ENCODE results near the gene ENDOV.
"Not testable (repeated sequence)": the region's sequence is repeated elsewhere in the genome, so short reads cannot be mapped to it uniquely, and the experiment has no call there.

Gene ENDOV

DNA sequence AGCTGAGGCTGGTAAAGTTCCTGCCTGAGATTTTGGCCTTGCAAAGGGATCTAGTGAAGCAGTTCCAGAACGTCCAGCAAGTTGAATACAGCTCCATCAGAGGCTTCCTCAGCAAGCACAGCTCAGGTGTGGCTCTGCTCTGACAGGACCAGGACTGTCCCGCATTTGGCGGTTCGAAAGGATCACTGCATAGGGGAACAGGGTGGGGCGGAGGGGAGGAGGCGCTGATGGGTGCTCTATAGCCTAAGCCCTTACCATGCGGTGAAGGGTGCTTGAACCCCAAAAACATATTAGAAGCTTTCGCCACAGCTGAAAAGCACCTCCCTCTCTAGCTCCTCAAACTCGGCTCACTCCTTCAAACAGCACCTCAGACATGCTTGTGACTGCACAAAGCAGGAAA lies 29.9 kb upstream of the ENDOV start:
- no peak for DNase-seq
- in situ Hi-C loops (cut with HindIII; ENCODE audit: low pct_ligation_motif_present, low pct_unique_long_range_greater_than_20kb, low sequenced_read_pairs): no loop called here

GRCh38 chr17:80386341-80386740 lies 28.6 kb upstream of the ENDOV start:
- in situ Hi-C loops (cut with HindIII; ENCODE audit: low pct_ligation_motif_present, low pct_unique_long_range_greater_than_20kb, low sequenced_read_pairs): no loop called here

GRCh38 chr17:80387071-80387470 lies 27.9 kb upstream of the ENDOV start:
- in situ Hi-C loops (cut with HindIII; ENCODE audit: low pct_ligation_motif_present, low pct_unique_long_range_greater_than_20kb, low sequenced_read_pairs): no loop called here
- no peak for DNase-seq

More at GRCh38 chr17:80386341-80386740, 28.6 kb upstream of the ENDOV start:
- no peak for DNase-seq

- DNase-seq: no peak
- in situ Hi-C loops (cut with HindIII; ENCODE audit: low pct_ligation_motif_present, low pct_unique_long_range_greater_than_20kb, low sequenced_read_pairs): no loop called here
Measured at GRCh38 chr17:80388175-80388574, 26.8 kb upstream of the ENDOV start.

- in situ Hi-C loops (cut with HindIII; ENCODE audit: low pct_ligation_motif_present, low pct_unique_long_range_greater_than_20kb, low sequenced_read_pairs): no loop called here
- no peak for DNase-seq
Measured at GRCh38 chr17:80388601-80389000, 26.4 kb upstream of the ENDOV start.

DNA sequence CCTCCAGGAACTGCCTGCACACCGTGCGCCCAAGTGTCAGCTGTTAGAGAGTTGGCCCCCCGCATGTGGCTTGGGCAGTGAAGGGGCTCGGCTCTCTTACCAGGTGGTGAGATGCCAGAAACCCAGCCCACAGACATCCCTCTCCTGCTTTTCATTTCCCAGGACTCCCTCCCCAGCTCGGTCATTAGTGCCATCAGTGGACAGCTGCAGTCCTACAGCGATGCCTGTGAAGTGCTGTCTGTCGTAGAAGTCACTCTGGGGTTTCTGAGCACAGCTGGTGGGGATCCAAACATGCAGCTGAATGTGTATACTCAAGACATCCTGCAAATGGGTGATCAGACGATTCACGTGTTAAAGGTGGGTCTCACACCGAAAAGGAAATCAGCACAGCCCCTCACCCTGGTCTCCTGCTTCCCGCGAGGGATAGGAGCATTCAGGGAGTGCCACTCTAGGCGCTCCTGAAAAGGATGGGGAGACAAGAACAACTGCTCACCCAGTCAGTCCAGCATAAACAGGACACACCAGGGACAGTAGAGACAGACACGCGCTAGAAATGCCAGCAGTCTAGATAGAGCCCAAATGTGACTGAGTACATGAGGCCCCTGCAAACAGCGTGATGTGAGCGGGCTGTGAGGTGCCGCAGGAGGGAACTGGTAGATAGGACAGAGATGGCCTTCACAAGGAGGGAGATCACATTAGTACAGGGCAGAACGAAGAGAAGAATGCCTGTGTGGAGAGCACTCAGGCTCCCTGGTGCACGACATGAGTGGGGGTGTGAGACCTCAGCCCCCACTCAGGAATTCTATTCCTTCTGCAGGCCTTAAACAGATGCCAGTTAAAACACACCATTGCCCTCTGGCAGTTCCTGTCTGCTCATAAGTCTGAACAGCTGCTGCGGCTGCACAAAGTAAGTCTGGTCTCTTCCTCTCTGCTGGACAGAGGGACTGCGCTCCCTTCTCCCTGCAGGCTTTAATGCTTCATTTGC lies 25.7 kb upstream of the ENDOV start:
- in situ Hi-C loops (cut with HindIII; ENCODE audit: low pct_ligation_motif_present, low pct_unique_long_range_greater_than_20kb, low sequenced_read_pairs): no loop called here
- DNase-seq: no peak

DNA sequence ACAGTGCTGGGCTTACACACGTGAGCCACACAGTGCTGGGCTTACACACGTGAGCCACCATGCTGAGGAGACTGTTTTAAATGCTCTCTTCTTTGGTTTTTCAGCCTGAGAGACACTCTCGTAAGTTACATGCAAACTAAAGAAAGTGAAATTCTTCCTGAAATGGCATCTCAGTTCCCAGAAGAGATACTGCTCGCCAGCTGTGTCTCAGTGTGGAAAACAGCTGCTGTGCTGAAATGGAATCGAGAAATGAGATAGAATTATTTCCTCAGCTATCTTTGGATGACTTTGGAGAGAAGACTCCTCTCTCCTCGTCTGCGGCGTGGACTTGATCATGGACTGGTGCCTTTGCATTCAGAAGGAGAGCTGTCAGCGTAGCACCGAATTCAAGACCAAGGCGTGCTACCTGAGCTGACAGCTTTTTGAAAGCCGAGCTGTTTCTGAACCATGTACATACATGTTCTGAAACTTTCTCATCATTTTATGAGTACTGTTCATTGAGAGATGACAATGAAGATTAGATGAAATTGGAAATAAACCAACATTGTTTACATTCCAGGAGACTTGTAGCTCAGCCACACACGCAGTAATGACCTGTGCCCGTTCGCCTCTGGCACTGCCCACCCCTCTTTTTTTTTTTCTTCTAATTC lies 21.6 kb upstream of the ENDOV start:
- in situ Hi-C loops (cut with HindIII; ENCODE audit: low pct_ligation_motif_present, low pct_unique_long_range_greater_than_20kb, low sequenced_read_pairs): no loop called here
- no peak for DNase-seq

- in situ Hi-C loops (cut with HindIII; ENCODE audit: low pct_ligation_motif_present, low pct_unique_long_range_greater_than_20kb, low sequenced_read_pairs): no loop called here
- DNase-seq: no peak
Measured at GRCh38 chr17:80393961-80394360, 21.0 kb upstream of the ENDOV start.

DNA sequence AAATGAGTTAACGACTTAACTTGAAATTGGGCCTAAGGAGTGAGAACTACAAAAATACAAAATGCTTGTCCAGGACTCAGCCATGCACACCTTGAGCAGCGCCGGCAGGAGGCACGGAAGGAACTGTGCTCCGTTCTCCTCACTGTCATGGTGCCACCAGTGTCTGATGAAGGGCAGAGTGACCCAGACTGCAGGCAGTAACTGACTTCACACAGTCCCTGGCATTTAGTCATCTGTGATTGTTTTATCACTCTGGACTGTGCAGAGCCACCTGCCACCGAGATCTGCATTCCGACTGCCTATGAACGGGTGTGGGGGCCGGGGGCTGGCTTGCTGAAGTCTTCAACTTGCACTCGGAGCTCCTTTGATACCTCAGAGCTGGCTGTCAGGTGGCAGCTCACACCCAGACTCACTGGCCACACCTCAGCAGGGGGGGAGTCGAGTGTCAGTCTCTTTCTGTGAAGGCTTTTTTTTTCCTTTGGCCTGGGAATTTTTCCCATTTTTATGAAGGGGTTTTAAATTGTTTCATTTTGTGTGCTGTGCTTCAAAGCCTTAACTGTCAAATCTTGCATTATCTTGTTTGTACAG lies 20.2 kb upstream of the ENDOV start:
- in situ Hi-C loops (cut with HindIII; ENCODE audit: low pct_ligation_motif_present, low pct_unique_long_range_greater_than_20kb, low sequenced_read_pairs): no loop called here

DNA sequence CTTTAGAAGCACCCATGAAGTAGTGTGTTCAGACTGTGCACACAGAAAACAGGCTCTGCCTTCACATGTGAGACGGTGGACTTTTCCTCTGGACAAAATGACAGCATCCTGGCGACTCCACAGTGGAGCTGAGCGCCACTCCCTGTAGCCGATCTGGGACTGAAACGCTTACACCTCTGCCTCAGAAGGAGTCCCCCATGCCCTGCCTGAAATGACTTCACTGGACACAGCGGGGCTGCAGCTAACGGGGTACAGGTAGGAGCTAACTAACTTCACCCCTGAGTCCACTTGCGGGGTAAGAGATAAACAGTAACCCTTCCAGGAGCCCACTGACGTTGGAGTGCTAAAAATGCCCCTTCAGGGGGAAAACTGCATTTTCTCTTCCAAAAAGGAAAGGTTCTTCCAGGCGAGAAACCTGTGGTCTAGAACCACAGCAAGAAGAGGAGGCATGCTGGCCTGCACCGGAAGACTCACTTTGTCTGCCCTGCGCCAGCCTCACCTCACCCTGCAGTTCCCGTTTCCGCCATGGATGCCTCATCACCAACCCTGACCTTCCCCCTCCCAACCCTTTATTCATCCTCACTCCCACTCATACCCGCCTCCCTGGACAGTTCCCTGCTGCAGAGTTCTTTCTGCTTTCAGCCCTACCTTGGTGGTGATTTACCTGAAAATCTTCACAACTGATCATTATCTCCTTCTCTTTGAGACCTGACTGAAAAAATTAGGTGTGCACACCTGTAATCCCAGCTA lies 19.4 kb upstream of the ENDOV start:
- in situ Hi-C loops (cut with HindIII; ENCODE audit: low pct_ligation_motif_present, low pct_unique_long_range_greater_than_20kb, low sequenced_read_pairs): no loop called here
- no peak for DNase-seq

More for the DNA sequence above, 20.2 kb upstream of the ENDOV start:
- no peak for DNase-seq

DNA sequence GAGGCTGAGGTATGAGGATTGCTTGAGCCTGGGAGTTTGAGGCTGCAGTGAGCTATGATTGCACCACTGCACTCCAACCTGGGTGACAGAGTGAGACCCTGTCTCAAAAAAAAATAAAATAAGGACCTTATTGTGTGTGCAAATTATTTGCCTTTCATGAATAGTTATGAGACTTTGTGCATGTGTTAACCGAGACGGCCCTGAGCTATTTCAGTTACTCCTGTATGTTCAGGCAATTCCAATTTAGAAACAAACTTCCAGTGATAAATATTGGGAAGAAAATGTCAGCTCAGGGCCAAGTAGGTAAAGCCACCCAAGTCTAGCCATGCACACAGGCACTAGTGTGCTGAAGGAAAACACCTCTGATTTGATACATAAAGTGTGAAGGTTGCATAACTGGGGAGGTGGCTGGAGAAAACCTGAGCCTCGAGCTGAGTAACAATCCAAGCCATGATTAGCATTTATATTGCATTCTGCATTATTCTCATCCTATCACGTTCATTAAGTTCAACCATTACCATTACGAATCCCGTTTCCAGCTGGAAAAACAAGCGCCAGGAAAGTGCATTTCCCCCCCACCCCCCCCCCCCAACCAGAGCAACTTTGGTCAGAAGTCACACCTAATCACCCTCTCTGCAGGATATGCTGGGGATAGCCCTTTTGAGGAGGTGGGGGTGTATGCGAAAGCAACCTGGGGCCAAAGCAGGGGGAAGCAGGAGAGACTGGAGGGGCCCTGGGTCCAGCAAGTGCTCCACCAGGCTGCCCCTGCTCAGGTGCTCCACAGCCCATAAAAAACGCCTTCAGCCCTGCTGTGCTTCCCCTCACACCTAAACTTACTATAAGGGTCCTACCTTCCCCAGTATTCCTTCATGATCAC lies 18.6 kb upstream of the ENDOV start:
- in situ Hi-C loops (cut with HindIII; ENCODE audit: low pct_ligation_motif_present, low pct_unique_long_range_greater_than_20kb, low sequenced_read_pairs): no loop called here
- DNase-seq: no peak

- in situ Hi-C loops (cut with HindIII; ENCODE audit: low pct_ligation_motif_present, low pct_unique_long_range_greater_than_20kb, low sequenced_read_pairs): no loop called here
- DNase-seq: no peak
Measured at GRCh38 chr17:80397034-80397387, 18.0 kb upstream of the ENDOV start.

DNA sequence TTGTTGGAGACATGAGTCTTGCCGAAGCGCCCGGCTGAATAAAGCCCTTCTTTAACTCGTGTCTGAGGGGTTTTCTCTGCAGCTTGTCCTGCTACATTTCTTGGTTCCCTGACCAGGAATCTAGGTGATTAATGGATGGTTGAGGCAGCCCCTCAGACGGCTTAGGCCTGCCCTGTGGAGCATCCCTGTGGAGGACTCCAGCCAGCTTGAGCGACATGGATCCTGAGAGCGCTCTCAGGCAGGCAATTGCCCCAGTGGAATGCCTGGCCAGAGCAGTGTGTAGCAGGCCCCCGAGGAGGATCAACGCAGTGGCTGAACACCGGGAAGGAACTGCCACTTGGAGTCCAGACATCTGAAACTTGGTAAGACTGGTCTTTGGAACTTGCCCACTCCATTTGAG lies 17.3 kb upstream of the ENDOV start:
- DNase-seq: no peak
- in situ Hi-C loops (cut with HindIII; ENCODE audit: low pct_ligation_motif_present, low pct_unique_long_range_greater_than_20kb, low sequenced_read_pairs): no loop called here

GRCh38 chr17:80401086-80401485 lies 13.9 kb upstream of the ENDOV start:
- DNase-seq; in situ Hi-C loops (cut with HindIII; ENCODE audit: low pct_ligation_motif_present, low pct_unique_long_range_greater_than_20kb, low sequenced_read_pairs): not testable (repeated sequence)

DNA sequence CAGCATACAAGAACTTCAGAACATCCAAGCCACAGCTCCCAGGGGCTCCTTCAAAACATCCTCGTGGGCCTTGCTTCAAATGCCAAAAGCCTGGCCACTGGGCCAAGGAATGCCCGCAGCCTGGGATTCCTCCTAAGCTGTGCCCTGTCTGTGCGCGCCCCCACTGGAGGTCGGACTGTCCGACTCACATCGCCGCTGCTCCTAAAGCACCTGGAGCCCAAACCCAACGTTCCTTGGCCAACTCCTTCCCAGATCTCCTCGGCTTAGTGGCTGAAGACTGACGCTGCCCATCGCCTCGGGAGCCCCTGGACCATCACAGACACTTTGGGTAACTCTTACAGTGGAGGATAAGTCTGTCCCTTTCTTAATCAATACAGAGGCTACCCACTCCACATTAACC lies 12.9 kb upstream of the ENDOV start:
- DNase-seq; in situ Hi-C loops (cut with HindIII; ENCODE audit: low pct_ligation_motif_present, low pct_unique_long_range_greater_than_20kb, low sequenced_read_pairs): not testable (repeated sequence)

DNA sequence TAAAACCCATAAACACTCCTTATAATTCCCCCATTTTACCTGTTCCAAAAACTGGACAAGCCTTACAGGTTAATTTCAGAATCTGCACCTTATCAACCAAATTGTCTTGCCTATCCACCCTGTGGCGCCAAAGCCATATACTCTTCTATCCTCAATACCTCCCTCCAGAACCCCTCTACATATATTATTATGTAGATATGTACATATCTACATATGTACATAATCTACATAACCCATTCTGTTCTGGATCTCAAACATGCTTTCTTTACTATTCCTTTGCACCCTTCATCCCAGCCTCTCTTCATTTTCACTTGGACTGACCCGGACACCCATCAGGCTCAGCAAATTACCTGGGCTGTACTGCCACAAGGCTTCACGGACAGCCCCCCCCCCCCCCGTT lies 12.0 kb upstream of the ENDOV start:
- in situ Hi-C loops (cut with HindIII; ENCODE audit: low pct_ligation_motif_present, low pct_unique_long_range_greater_than_20kb, low sequenced_read_pairs): no loop called here
- DNase-seq: no peak

- in situ Hi-C loops (cut with HindIII; ENCODE audit: low pct_ligation_motif_present, low pct_unique_long_range_greater_than_20kb, low sequenced_read_pairs): no loop called here
- DNase-seq: no peak
Measured at GRCh38 chr17:80406146-80406545, 8.8 kb upstream of the ENDOV start.

GRCh38 chr17:80407917-80408316 lies 7.0 kb upstream of the ENDOV start:
- in situ Hi-C loops (cut with HindIII; ENCODE audit: low pct_ligation_motif_present, low pct_unique_long_range_greater_than_20kb, low sequenced_read_pairs); DNase-seq: not testable (repeated sequence)

Data from ACHN (cell line).